Left colon (tissue), 2 donors: ENCODE results near the gene PPID. TPM values are rescaled to one million over a fixed set of nuclear protein-coding genes. Genes with fewer than 3 reads are reported as not detected.
A peak's percentile ranks its signal among the peaks of the same experiment; 100 is the strongest.
"Not testable (repeated sequence)": the region's sequence is repeated elsewhere in the genome, so short reads cannot be mapped to it uniquely, and the experiment has no call there.

Experiments used
- ATAC-seq: fragments of 200-7000 bp; cut with Tn5 transposase; one replicate; pipeline ENCODE4 v1.9.1; 2020; ENCODE audit warnings: mild to moderate bottlenecking, moderate library complexity
- DNase-seq, 2 donors: peaks; one replicate each; pipeline ENCODE4 v3.0.0-alpha.2; 2020
- intact Hi-C, 2 donors: fragments of 100-400 bp; cut with DNase I in 1 of 2; cut with micrococcal nuclease in 1 of 2; formaldehyde crosslinking; loops; one replicate each; pipeline versions ENCODE4 v1.11.2 to v1.14.0; 2022; cut with DNase I, micrococcal nuclease
- long read RNA-seq: library from polyadenylated mRNA; unstranded; transcript quantifications from one replicate; pipeline ENCODE4 v2.0.0, GENCODE V29; 2021
- total RNA-seq, 2 donors: library from RNA; stranded (reverse); fragmentation: NEBNext Ultra II Directional; extraction: Animal tissue kit (Norgen Biotek cat#: 25700); gene quantifications; one replicate each; pipeline ENCODE4 v1.2.1, GENCODE V29; 2021
- donor health status: DM: no; HTN: no; CAD: no.
- donor health status: DM: yes; HTN: yes; CAD: no.

Gene PPID
- total RNA-seq = 10 to 100 TPM; 16.4 to 19.7 TPM
- long read RNA-seq, transcript PPID-201 (10 exons, 1,823 nt) = major isoform, 43 of 45 reads
- long read RNA-seq, partial matches to known transcripts = 0 of 45 reads
- long read RNA-seq, other reads (novel, unspliced or antisense) = 2 of 45 reads

- DNase-seq = peak; percentile 87 to 91
- peak; percentile 97 for ATAC-seq
- intact Hi-C loops = loop anchor here (10.0 kb wide), 2 partner anchors 132 to 452 kb away; no protein-coding TSS in a partner anchor
These were observed at the start of gene PPID for GRCh38 chr4:158722917-158723793. TSS of gene PPID (minus strand) at chr4:158723396. CDS start at chr4:158723288, 108 bp downstream.

GRCh38 chr4:158771776-158772175 is 48.6 kb upstream of the PPID start:
- intact Hi-C loops = no loop called here
- ATAC-seq = no peak
- no peak for DNase-seq

- intact Hi-C loops = no loop called here
- ATAC-seq (no peak), DNase-seq (no peak)
These were observed 47.5 kb upstream of the PPID start for GRCh38 chr4:158770671-158771070.

GRCh38 chr4:158769175-158769921 is 46.2 kb upstream of the PPID start:
- intact Hi-C loops = no loop called here
- DNase-seq = peak; percentile 38 to 54

GRCh38 chr4:158768555-158769174 is 45.5 kb upstream of the PPID start, which contains the start of gene FNIP2:
TSS of gene FNIP2 (plus strand) at chr4:158769026. CDS start at chr4:158769213, 187 bp downstream.
- ATAC-seq (peak; percentile 92), DNase-seq (peak; percentile 79 to 85)
- intact Hi-C loops = no loop called here

More at GRCh38 chr4:158769175-158769921, 46.2 kb upstream of the PPID start:
- ATAC-seq = peak; percentile 35

- ATAC-seq = no peak
- intact Hi-C loops = no loop called here
- DNase-seq = no peak
These were observed 44.3 kb upstream of the PPID start for GRCh38 chr4:158767451-158767850.

- ATAC-seq = no peak
These were observed 43.3 kb upstream of the PPID start for GRCh38 chr4:158766434-158767044.

GRCh38 chr4:158763462-158763861 is 40.3 kb upstream of the PPID start:
- no peak for DNase-seq
- ATAC-seq = no peak
- intact Hi-C loops = no loop called here

More at GRCh38 chr4:158766434-158767044, 43.3 kb upstream of the PPID start:
- intact Hi-C loops = no loop called here
- DNase-seq = no peak

GRCh38 chr4:158762553-158762952 is 39.4 kb upstream of the PPID start:
- intact Hi-C loops = no loop called here
- no peak for DNase-seq
- no peak for ATAC-seq

- ATAC-seq = no peak
These were observed 37.7 kb upstream of the PPID start for GRCh38 chr4:158760866-158761265.

GRCh38 chr4:158759539-158759938 is 36.3 kb upstream of the PPID start:
- intact Hi-C loops, ATAC-seq, DNase-seq: not testable (repeated sequence)

More at GRCh38 chr4:158760866-158761265, 37.7 kb upstream of the PPID start:
- intact Hi-C loops = no loop called here
- no peak for DNase-seq

GRCh38 chr4:158758703-158759102 is 35.5 kb upstream of the PPID start:
- no peak for ATAC-seq
- intact Hi-C loops = no loop called here
- DNase-seq = no peak

- ATAC-seq = no peak
- intact Hi-C loops = no loop called here
- DNase-seq = no peak
These were observed 34.9 kb upstream of the PPID start for GRCh38 chr4:158758142-158758541.

- ATAC-seq (no peak), DNase-seq (no peak)
- intact Hi-C loops = no loop called here
These were observed 33.4 kb upstream of the PPID start for GRCh38 chr4:158756588-158756987.

- ATAC-seq, intact Hi-C loops, DNase-seq: not testable (repeated sequence)
These were observed 32.6 kb upstream of the PPID start for GRCh38 chr4:158755819-158756218.

GRCh38 chr4:158754385-158755180 is 31.4 kb upstream of the PPID start:
- no peak for DNase-seq
- intact Hi-C loops = no loop called here
- no peak for ATAC-seq

GRCh38 chr4:158750379-158750778 is 27.2 kb upstream of the PPID start:
- DNase-seq (no peak), ATAC-seq (no peak)
- intact Hi-C loops = no loop called here

GRCh38 chr4:158746537-158746936 is 23.3 kb upstream of the PPID start:
- DNase-seq, intact Hi-C loops, ATAC-seq: not testable (repeated sequence)
